Calu3 (cell line): ENCODE data around the gene NSG2. TPM values are rescaled to one million over a fixed set of nuclear protein-coding genes. Genes with fewer than 3 reads are reported as not detected.
"Not testable (repeated sequence)": the region's sequence is repeated elsewhere in the genome, so short reads cannot be mapped to it uniquely, and the experiment has no call there.

ENCODE experiments used
- BruUV-seq: library from RNA; stranded (reverse); fragments of 400-500 nt; replicated peaks from 2 replicates; lab custom pipeline; 2021; lab: Mats Ljungman, UMichigan
- CTCF ChIA-PET: fragments of 300-600 bp; sonication (Branson Sonifier 250); formaldehyde crosslinking; loops from one replicate; lab custom pipeline; 2022; ENCODE audit warnings: antibody characterized with exemption; lab: Charles Lee
- DNase-seq: peaks from one replicate; pipeline ENCODE4 v3.0.0; 2022
- H3K27ac Mint-ChIP-seq: one replicate; pipeline ENCODE4 v1.8.0; 2022; ENCODE audit warnings: mixed read lengths; ENCODE audit not compliant: unreplicated experiment
- H3K27me3 Mint-ChIP-seq: one replicate; pipeline ENCODE4 v1.8.0; 2022; ENCODE audit warnings: mixed read lengths; ENCODE audit not compliant: unreplicated experiment
- H3K36me3 Mint-ChIP-seq: one replicate; pipeline ENCODE4 v1.8.0; 2022; ENCODE audit warnings: mild to moderate bottlenecking, moderate library complexity, mixed read lengths; ENCODE audit not compliant: insufficient read depth, unreplicated experiment
- H3K4me1 Mint-ChIP-seq: one replicate; pipeline ENCODE4 v1.8.0; 2022; ENCODE audit warnings: mild to moderate bottlenecking, low read depth, mixed read lengths; ENCODE audit not compliant: unreplicated experiment
- H3K4me3 Mint-ChIP-seq: one replicate; pipeline ENCODE4 v1.8.0; 2022; ENCODE audit warnings: mild to moderate bottlenecking, low read depth, moderate library complexity, mixed read lengths; ENCODE audit not compliant: unreplicated experiment
- H3K9me3 Mint-ChIP-seq: one replicate; pipeline ENCODE4 v1.8.0; 2022; ENCODE audit warnings: low read depth, mixed read lengths; ENCODE audit not compliant: unreplicated experiment
- intact Hi-C: fragments of 100-400 bp; cut with micrococcal nuclease; formaldehyde crosslinking; loops from one replicate; pipeline ENCODE4 v1.10.0; 2022; ENCODE audit not compliant: unreplicated experiment
- total RNA-seq: library from RNA; stranded (reverse); gene quantifications from 2 replicates; pipeline ENCODE4 v1.2.3, GENCODE V29; 2022
- TF ChIP-seq, protein P1 (sequence below): fragments of 200-600 bp; IDR thresholded peaks from one replicate; pipeline ENCODE4 v1.8.0; 2022; ENCODE audit warnings: antibody characterized with exemption; ENCODE audit not compliant: unreplicated experiment

NSG2 gene
- total RNA-seq, 1 experiment from 2014 or later = not detected

DNA sequence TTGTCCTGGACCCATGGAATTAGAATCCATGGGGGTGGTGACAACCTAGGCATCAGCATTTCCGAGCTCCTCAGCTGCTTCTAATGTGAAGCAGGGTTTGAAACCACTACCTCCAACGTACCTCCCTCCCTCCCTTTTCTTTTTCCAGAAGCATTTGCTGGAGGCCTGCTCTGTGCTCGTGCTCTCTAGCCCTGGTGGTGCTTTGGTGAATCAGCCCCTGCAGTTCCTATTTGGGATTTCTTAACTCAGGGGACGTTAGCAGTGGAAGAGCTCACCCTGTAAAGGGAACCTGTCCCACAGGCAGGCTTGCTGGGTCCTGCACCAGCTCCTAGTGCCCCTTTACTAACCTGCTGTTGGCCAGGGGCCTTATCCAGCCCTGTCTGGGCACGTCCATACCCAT, 55.0 kb downstream of the NSG2 start:
- intact Hi-C loops = no loop called here

DNA sequence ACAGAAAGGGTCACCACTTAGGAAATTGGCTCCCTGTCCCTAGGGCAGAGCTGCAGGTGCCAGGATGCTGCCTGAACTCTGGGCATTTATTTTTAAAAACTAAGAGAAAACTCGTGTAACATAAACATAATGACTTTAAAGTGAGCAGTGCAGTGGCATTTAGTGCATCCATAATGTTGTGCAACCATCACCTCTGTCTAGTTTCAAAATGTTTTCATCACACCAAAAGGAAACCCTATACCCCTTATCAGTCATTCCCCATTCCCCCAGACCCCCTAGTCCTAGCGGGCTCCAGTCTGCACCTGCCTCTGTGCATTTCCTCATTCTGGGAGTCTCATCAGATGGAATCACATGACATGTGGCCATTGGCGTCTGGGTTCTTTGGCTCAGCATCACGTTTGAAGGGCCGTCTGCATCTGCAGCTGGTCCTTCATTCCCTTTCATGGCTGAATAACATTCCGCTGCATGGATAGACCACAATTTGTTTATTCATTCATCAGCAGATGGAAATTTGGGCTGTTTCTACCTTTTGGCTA, 55.8 kb downstream of the NSG2 start:
- Mint-ChIP-seq H3K9me3 (no peaks in the 10 kb centered on the region), H3K27ac (no peak overlapping the region), H3K4me1 (no peaks in the 10 kb centered on the region), H3K36me3 (no peaks in the 10 kb centered on the region), H3K27me3 (no peaks in the 10 kb centered on the region), H3K4me3 (no peak overlapping the region)
- no peak for DNase-seq
- CTCF ChIA-PET = no interaction called here
- intact Hi-C loops = no loop called here
- BruUV-seq = no TSS peak
- TF ChIP-seq, protein P1, sequence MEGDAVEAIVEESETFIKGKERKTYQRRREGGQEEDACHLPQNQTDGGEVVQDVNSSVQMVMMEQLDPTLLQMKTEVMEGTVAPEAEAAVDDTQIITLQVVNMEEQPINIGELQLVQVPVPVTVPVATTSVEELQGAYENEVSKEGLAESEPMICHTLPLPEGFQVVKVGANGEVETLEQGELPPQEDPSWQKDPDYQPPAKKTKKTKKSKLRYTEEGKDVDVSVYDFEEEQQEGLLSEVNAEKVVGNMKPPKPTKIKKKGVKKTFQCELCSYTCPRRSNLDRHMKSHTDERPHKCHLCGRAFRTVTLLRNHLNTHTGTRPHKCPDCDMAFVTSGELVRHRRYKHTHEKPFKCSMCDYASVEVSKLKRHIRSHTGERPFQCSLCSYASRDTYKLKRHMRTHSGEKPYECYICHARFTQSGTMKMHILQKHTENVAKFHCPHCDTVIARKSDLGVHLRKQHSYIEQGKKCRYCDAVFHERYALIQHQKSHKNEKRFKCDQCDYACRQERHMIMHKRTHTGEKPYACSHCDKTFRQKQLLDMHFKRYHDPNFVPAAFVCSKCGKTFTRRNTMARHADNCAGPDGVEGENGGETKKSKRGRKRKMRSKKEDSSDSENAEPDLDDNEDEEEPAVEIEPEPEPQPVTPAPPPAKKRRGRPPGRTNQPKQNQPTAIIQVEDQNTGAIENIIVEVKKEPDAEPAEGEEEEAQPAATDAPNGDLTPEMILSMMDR = no peak

More for the DNA sequence above, 55.0 kb downstream of the NSG2 start:
- no TSS peak for BruUV-seq
- H3K27ac Mint-ChIP-seq = no peak overlapping the region
- no peak for DNase-seq
- no peaks in the 10 kb centered on the region for H3K27me3 Mint-ChIP-seq
- CTCF ChIA-PET = no interaction called here
- TF ChIP-seq, protein P1 = no peak
- no peak overlapping the region for H3K4me3 Mint-ChIP-seq
- H3K36me3 Mint-ChIP-seq = no peaks in the 10 kb centered on the region
- H3K4me1 Mint-ChIP-seq = no peaks in the 10 kb centered on the region
- H3K9me3 Mint-ChIP-seq = no peaks in the 10 kb centered on the region

DNA sequence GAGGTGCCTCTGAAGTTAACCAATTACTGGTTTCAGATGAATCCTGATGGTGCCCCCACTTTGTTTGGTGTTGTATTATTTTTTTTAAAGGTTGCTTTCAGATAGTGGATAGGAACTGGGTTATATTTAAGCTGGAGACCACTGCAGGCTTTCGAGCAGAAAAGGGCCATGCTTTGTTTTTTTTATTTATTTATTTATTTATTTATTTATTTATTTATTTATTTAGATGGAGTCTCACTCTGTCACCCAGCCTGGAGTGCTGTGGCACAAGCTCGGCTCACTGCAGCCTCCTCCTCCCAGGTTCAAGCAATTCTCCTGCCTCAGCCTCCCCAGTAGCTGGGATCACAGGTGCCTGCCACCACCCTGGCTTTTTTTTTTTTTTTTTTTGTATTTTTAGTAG, 57.1 kb downstream of the NSG2 start:
- H3K9me3 Mint-ChIP-seq, H3K27me3 Mint-ChIP-seq, H3K27ac Mint-ChIP-seq, CTCF ChIA-PET, intact Hi-C loops, H3K4me3 Mint-ChIP-seq, H3K4me1 Mint-ChIP-seq, BruUV-seq, DNase-seq, H3K36me3 Mint-ChIP-seq: not testable (repeated sequence)

DNA sequence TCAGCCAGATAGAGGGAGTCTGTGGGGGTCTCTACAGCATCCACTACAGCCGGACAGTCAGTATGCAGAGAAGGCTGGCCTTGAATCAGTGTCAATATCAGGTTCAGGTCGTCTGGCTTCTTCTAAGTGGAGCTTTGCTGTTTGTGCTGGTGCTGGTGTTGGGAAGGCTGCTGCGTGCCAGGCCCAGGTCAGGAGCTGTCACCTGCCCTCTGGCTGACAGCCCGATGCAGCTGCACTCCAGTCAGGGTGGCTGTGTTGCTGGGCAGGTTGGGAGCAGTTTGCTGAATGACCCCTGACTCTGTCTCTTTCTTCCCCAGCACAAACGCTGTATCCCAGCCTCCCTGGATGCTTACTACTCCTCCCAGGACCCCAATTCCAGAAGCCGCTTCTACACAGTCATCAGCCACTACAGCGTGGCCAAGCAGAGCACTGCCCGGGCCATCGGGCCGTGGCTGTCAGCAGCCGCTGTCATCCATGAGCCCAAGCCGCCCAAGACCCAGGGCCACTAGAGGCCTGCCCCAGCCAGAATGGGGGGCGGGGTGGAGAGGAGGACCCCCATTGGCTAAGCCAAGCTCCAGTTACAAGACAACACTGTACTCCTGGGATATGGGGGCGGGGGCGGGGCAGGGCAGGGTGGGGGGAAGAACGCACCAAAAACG, 61.6 kb downstream of the NSG2 start:
- intact Hi-C loops = no loop called here
- DNase-seq = no peak
- H3K9me3 Mint-ChIP-seq = no peaks in the 10 kb centered on the region
- H3K27ac Mint-ChIP-seq = no peak overlapping the region
- no peaks in the 10 kb centered on the region for H3K4me1 Mint-ChIP-seq
- peaks cover 51% of the 10 kb centered on the region for H3K27me3 Mint-ChIP-seq
- no peaks in the 10 kb centered on the region for H3K36me3 Mint-ChIP-seq
- no TSS peak for BruUV-seq
- TF ChIP-seq, protein P1 = no peak
- no peak overlapping the region for H3K4me3 Mint-ChIP-seq
- CTCF ChIA-PET = interaction anchor here (0.7 kb wide), 2 partner anchors 11 to 999 kb away, joined by 4 to 8 read pairs; no protein-coding TSS in a partner anchor

DNA sequence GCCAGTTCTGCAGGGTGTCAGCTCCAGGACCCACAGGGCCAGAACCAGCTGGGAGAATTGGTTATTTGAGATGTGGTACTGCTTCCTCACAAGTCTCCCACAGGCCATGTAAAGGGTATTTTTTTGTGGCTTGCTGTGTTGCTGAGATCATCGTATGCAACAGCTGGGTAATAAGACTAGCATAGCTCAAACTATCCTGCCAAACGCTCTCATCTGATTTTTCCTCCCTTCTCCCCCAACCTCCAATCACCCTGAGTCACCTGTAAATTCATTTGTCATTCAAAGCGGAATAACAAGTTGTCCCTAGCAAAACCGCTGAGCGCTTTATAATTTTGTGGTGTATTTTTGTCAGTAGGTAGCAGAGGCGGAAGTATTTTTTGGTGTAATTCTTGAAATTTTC, 63.2 kb downstream of the NSG2 start:
- BruUV-seq = no TSS peak
- peaks cover 67% of the 10 kb centered on the region for H3K27me3 Mint-ChIP-seq
- H3K4me1 Mint-ChIP-seq = no peaks in the 10 kb centered on the region
- H3K36me3 Mint-ChIP-seq = no peaks in the 10 kb centered on the region
- H3K27ac Mint-ChIP-seq = no peak overlapping the region
- CTCF ChIA-PET = no interaction called here
- H3K9me3 Mint-ChIP-seq = no peaks in the 10 kb centered on the region
- no peak for DNase-seq
- intact Hi-C loops = no loop called here
- no peak overlapping the region for H3K4me3 Mint-ChIP-seq
- TF ChIP-seq, protein P1 = no peak
